GM23338 (cell line): ENCODE measurements around the gene TIMMDC1. TPM values are rescaled to one million over a fixed set of nuclear protein-coding genes. Genes with fewer than 3 reads are reported as not detected.

Experiments used
- ATAC-seq: fragments of 200-7000 bp; cut with Tn5 transposase; 3 replicates; pipeline ENCODE4 v1.9.1; 2020
- DNase-seq: peaks from one replicate; pipeline ENCODE4 v3.0.0-alpha.2; 2015; ENCODE audit warnings: low spot score
- H2AFZ ChIP-seq: fragments of 200-600 bp; sonication (generic); 2 replicates; pipeline ENCODE4 v1.8.0; 2016; ENCODE audit warnings: antibody characterized with exemption, mild to moderate bottlenecking, moderate library complexity
- H3F3A ChIP-seq: fragments of 200-600 bp; sonication (generic); replicated peaks from 2 replicates; pipeline ENCODE4 v1.8.0; 2017; ENCODE audit warnings: antibody characterized with exemption, mixed run types, low read depth
- H3K27ac ChIP-seq: fragments of 200-600 bp; sonication (generic); 2 replicates; pipeline ENCODE4 v1.6.1; 2016; ENCODE audit warnings: low read depth
- H3K27me3 ChIP-seq: fragments of 200-600 bp; sonication (generic); 2 replicates; pipeline ENCODE4 v1.8.0; 2016; ENCODE audit warnings: mild to moderate bottlenecking, mixed run types, moderate library complexity; ENCODE audit not compliant: insufficient read depth
- H3K36me3 ChIP-seq: fragments of 200-600 bp; sonication (generic); 2 replicates; pipeline ENCODE4 v1.8.0; 2016; ENCODE audit warnings: mild to moderate bottlenecking; ENCODE audit not compliant: insufficient read depth
- H3K4me1 ChIP-seq: fragments of 200-600 bp; sonication (generic); 2 replicates; pipeline ENCODE4 v1.8.0; 2016; ENCODE audit warnings: mild to moderate bottlenecking, moderate library complexity; ENCODE audit not compliant: insufficient read depth
- H3K4me2 ChIP-seq: fragments of 200-600 bp; sonication (generic); 2 replicates; pipeline ENCODE4 v1.7.1; 2017; ENCODE audit warnings: mixed run types
- H3K4me3 ChIP-seq: fragments of 200-600 bp; sonication (generic); 2 replicates; pipeline ENCODE4 v1.6.1; 2016; ENCODE audit warnings: mixed run types
- H3K79me2 ChIP-seq: fragments of 200-600 bp; sonication (generic); replicated peaks from 2 replicates; pipeline ENCODE4 v1.8.0; 2017; ENCODE audit warnings: mild to moderate bottlenecking; ENCODE audit not compliant: insufficient read depth
- H3K9me2 ChIP-seq: fragments of 200-600 bp; sonication (generic); 2 replicates; pipeline ENCODE4 v1.8.0; 2017; ENCODE audit not compliant: insufficient read depth
- H4K20me1 ChIP-seq: fragments of 200-600 bp; sonication (generic); replicated peaks from 2 replicates; pipeline ENCODE4 v1.8.0; 2017; ENCODE audit warnings: mild to moderate bottlenecking; ENCODE audit not compliant: insufficient read depth
- H3K27ac Mint-ChIP-seq: 2 replicates; pipeline ENCODE4 v1.8.0; 2020; ENCODE audit warnings: inconsistent platforms, mild to moderate bottlenecking, moderate library complexity, mixed read lengths
- H3K27me3 Mint-ChIP-seq: 3 replicates; pipeline ENCODE4 v1.8.0; 2022; ENCODE audit warnings: low read depth, mild to moderate bottlenecking, moderate library complexity, mixed read lengths, inconsistent platforms; ENCODE audit not compliant: insufficient read depth, poor library complexity
- H3K36me3 Mint-ChIP-seq: 3 replicates; pipeline ENCODE4 v1.8.0; 2021; ENCODE audit warnings: low read depth, mild to moderate bottlenecking, inconsistent platforms, moderate library complexity, mixed read lengths
- H3K4me1 Mint-ChIP-seq: 3 replicates; pipeline ENCODE4 v1.8.0; 2020; ENCODE audit warnings: mild to moderate bottlenecking, inconsistent platforms, mixed read lengths
- H3K4me3 Mint-ChIP-seq: 3 replicates; pipeline ENCODE4 v1.8.0; 2021; ENCODE audit warnings: moderate library complexity, mild to moderate bottlenecking, inconsistent platforms, mixed read lengths
- H3K9me3 Mint-ChIP-seq: 3 replicates; pipeline ENCODE4 v1.8.0; 2020; ENCODE audit warnings: moderate library complexity, mild to moderate bottlenecking, inconsistent platforms, mixed read lengths
- CREB1 ChIP-seq: fragments of 250-450 bp; sonication (Bioruptor Pico); IDR thresholded peaks from 2 replicates; pipeline ENCODE4 v1.5.0; 2020; ENCODE audit warnings: low read depth, mild to moderate bottlenecking, moderate library complexity
- CTCF ChIP-seq, 2 experiments: fragments of 200-600 bp in 1 of 2; sonication (generic) in 1 of 2; conservative IDR thresholded peaks; 2 replicates each; pipeline versions ENCODE4 v1.5.1 to v1.6.1; 2016 to 2017; ENCODE audit warnings: antibody characterized with exemption in 2 of 2, low read depth in 2 of 2, mild to moderate bottlenecking in 2 of 2, moderate library complexity in 1 of 2
- EZH2phosphoT487 ChIP-seq: fragments of 200-600 bp; sonication (generic); IDR thresholded peaks from one replicate; pipeline ENCODE4 v1.8.1; 2018; ENCODE audit warnings: antibody characterized with exemption; ENCODE audit not compliant: unreplicated experiment
- JUNB ChIP-seq: IDR thresholded peaks from one replicate; pipeline ENCODE4 v1.6.1; 2016; ENCODE audit warnings: antibody characterized with exemption; ENCODE audit not compliant: unreplicated experiment
- NANOG ChIP-seq: IDR thresholded peaks from 2 replicates; pipeline ENCODE4 v1.6.1; 2016; ENCODE audit warnings: antibody characterized with exemption, borderline replicate concordance
- POLR2AphosphoS5 ChIP-seq: IDR thresholded peaks from 2 replicates; pipeline ENCODE4 v1.6.1; 2016; ENCODE audit warnings: antibody characterized with exemption, low read depth
- REST ChIP-seq: IDR thresholded peaks from one replicate; pipeline ENCODE4 v1.6.1; 2018; ENCODE audit warnings: antibody characterized with exemption; ENCODE audit not compliant: unreplicated experiment
- STAT1 ChIP-seq: IDR thresholded peaks from one replicate; pipeline ENCODE4 v1.6.1; 2016; ENCODE audit warnings: antibody characterized with exemption; ENCODE audit not compliant: unreplicated experiment
- ZNF114 ChIP-seq: fragments of 250-450 bp; sonication (Bioruptor Pico); IDR thresholded peaks from 2 replicates; pipeline ENCODE4 v1.5.0; 2020; ENCODE audit warnings: mild to moderate bottlenecking, moderate library complexity
- ZNF331 ChIP-seq: fragments of 250-450 bp; sonication (Bioruptor Pico); IDR thresholded peaks from 2 replicates; pipeline ENCODE4 v1.5.0; 2020; ENCODE audit warnings: low read depth, mild to moderate bottlenecking, moderate library complexity
- polyA plus RNA-seq: library from polyadenylated mRNA; unstranded; fragments of >200 nt; fragmentation: Nextera tagmentation; extraction: Ambion mirVana; gene quantifications from 2 replicates; pipeline ENCODE4 v1.2.1, GENCODE V29; 2016
- total RNA-seq: library from RNA; depleted of rRNA; stranded (reverse); fragments of >200 nt; shearing (Covaris generic); gene quantifications from 2 replicates; pipeline ENCODE4 v1.2.3, GENCODE V29; 2014

Gene TIMMDC1
- total and polyA plus RNA-seq, 2 experiments from 2014 or later, result 62.2 to 105 TPM

DNA sequence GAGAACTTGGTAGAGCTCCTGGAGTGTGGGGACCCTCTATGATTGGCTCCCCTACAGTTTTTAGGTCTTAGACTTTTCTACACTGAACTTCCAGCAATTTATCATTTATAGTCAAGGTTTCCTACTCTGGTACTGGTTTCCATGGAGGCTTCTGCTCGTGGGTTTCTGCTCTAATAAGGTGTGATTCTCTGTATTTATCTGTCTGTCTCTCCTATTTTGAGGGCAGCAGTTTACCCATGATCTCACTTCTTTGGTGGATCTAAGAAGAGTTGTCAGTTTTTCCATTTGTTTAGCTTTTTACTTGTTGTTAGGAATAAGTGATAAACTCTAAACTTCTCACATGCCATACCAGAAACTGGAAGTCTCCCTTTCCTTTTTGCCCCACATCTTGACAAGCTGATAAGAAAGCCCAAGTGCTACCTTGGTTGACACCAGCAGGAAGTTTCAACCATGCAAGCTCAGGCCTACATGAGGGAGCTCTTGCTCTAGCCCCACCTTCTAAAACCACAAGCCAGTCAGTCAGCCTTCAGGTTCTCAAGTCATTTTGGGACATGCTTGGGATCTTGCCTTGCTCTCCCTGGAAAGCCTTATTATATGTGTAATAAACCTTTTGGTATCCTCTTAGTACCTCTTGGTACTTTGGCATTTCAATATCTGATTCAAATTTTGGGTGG lies 10.0 kb downstream of the TIMMDC1 start:
- H3K4me3 Mint-ChIP-seq, result no peak overlapping the region
- H3K9me3 Mint-ChIP-seq, result no peaks in the 10 kb centered on the region
- no peak for TF ChIP-seq EZH2phosphoT487
- TF ChIP-seq CREB1 (CRISPR knock-in tag), result no peak
- TF ChIP-seq JUNB, result no peak
- TF ChIP-seq STAT1, result no peak
- no peak for TF ChIP-seq ZNF114 (CRISPR knock-in tag)
- TF ChIP-seq ZNF331, result no peak
- TF ChIP-seq REST, result no peak
- no peak for TF ChIP-seq NANOG
- no peak for TF ChIP-seq CTCF (conservative IDR thresholded peaks at IDR 0.05; ENCODE audit: low read depth in 2 of 2)
- TF ChIP-seq POLR2AphosphoS5, result no peak

GRCh38 chr3:119510690-119511089 lies 12.3 kb downstream of the TIMMDC1 start:
- no peak overlapping the region for H3K4me3 ChIP-seq
- H2AFZ ChIP-seq, result no peak overlapping the region
- no peaks in the 10 kb centered on the region for H3K4me1 ChIP-seq
- DNase-seq (no peak), ATAC-seq (no peak)
- H3K79me2 ChIP-seq, result no peaks in the 10 kb centered on the region; the same call in 1 of the 2 replicates
- no peaks in the 10 kb centered on the region for H3F3A ChIP-seq
- no peak overlapping the region for H3K27ac Mint-ChIP-seq
- H3K4me2 ChIP-seq, result no peak overlapping the region
- peaks cover 59% of the 10 kb centered on the region for H3K36me3 Mint-ChIP-seq
- no peaks in the 10 kb centered on the region for H3K4me1 Mint-ChIP-seq
- H3K4me3 Mint-ChIP-seq, result no peak overlapping the region
- H3K27me3 ChIP-seq, result no peaks in the 10 kb centered on the region
- H4K20me1 ChIP-seq, result peaks cover 14% of the 10 kb centered on the region
- H3K9me2 ChIP-seq, result no peaks in the 10 kb centered on the region
- H3K9me3 Mint-ChIP-seq, result no peaks in the 10 kb centered on the region
- H3K27ac ChIP-seq, result no peak overlapping the region
- H3K36me3 ChIP-seq, result peaks cover 43% of the 10 kb centered on the region
- no peaks in the 10 kb centered on the region for H3K27me3 Mint-ChIP-seq
- TF ChIP-seq EZH2phosphoT487 (no peak), POLR2AphosphoS5 (no peak), NANOG (no peak), ZNF114 (CRISPR knock-in tag) (no peak), ZNF331 (no peak)

More for the DNA sequence above, 10.0 kb downstream of the TIMMDC1 start:
- H3K27ac Mint-ChIP-seq, result no peak overlapping the region
- ATAC-seq (no peak), DNase-seq (no peak)
- H3K4me1 Mint-ChIP-seq, result no peaks in the 10 kb centered on the region
- no peaks in the 10 kb centered on the region for H3K27me3 Mint-ChIP-seq
- no peaks in the 10 kb centered on the region for H3K9me2 ChIP-seq
- no peak overlapping the region for H3K4me3 ChIP-seq
- no peaks in the 10 kb centered on the region for H3K4me1 ChIP-seq
- H3K27ac ChIP-seq, result peak overlapping the region; percentile 48; the same call in 1 of the 2 replicates
- H3K79me2 ChIP-seq, result no peaks in the 10 kb centered on the region; the same call in 1 of the 2 replicates
- H3F3A ChIP-seq, result no peaks in the 10 kb centered on the region
- H3K4me2 ChIP-seq, result no peak overlapping the region
- peaks cover 53% of the 10 kb centered on the region for H3K36me3 Mint-ChIP-seq
- no peak overlapping the region for H2AFZ ChIP-seq
- H4K20me1 ChIP-seq, result peaks cover 14% of the 10 kb centered on the region
- H3K27me3 ChIP-seq, result no peaks in the 10 kb centered on the region
- H3K36me3 ChIP-seq, result peaks cover 46% of the 10 kb centered on the region
